H1 (cell line): ENCODE data around the gene LRPAP1. TPM values are rescaled to one million over a fixed set of nuclear protein-coding genes. Genes with fewer than 3 reads are reported as not detected.

ENCODE experiments used
- CTCF ChIA-PET: fragments of 300-600 bp; sonication (Branson Sonifier 250); formaldehyde crosslinking; loops from one replicate; lab custom pipeline; 2021; ENCODE audit not compliant: partially characterized antibody; lab: Charles Lee
- POLR2A ChIA-PET: fragments of 300-600 bp; sonication (Branson Sonifier 250); formaldehyde crosslinking; loops from one replicate; lab custom pipeline; 2021; ENCODE audit warnings: inconsistent platforms; ENCODE audit not compliant: partially characterized antibody; lab: Charles Lee
- DNase-seq, 2 experiments: peaks; one replicate each; pipeline versions ENCODE4 v3.0.0 to v3.0.0-alpha.2; 2010 to 2022; ENCODE audit warnings: low spot score in 2 of 2, low read depth in 1 of 2, mixed read lengths in 1 of 2
- FAIRE-seq: peaks from 2 replicates; lab custom pipeline; 2011; peaks lifted over from hg19 to GRCh38; lab: Jason Lieb, UNC
- H2AFZ ChIP-seq: 2 replicates; pipeline ENCODE4 v1.8.1; 2012; ENCODE audit warnings: low read length, inconsistent platforms
- H2AK5ac ChIP-seq: 2 replicates; pipeline ENCODE4 v1.6.1; 2013; ENCODE audit warnings: low read depth, low read length
- H2BK120ac ChIP-seq: replicated peaks from 2 replicates; pipeline ENCODE3; 2013; ENCODE audit warnings: low read depth, low read length, inconsistent platforms
- H2BK12ac ChIP-seq: 2 replicates; pipeline ENCODE4 v1.6.1; 2013; ENCODE audit warnings: low read depth, low read length
- H2BK15ac ChIP-seq: 2 replicates; pipeline ENCODE4 v1.6.1; 2013; ENCODE audit warnings: low read length
- H2BK20ac ChIP-seq: 2 replicates; pipeline ENCODE4 v1.6.1; 2013; ENCODE audit warnings: low read length
- H2BK5ac ChIP-seq: 2 replicates; pipeline ENCODE4 v1.6.1; 2013; ENCODE audit warnings: low read depth, low read length
- H3K14ac ChIP-seq: 2 replicates; pipeline ENCODE4 v1.6.1; 2013; ENCODE audit warnings: inconsistent platforms; ENCODE audit not compliant: insufficient read length
- H3K18ac ChIP-seq: 2 replicates; pipeline ENCODE4 v1.6.1; 2013; ENCODE audit warnings: low read length; ENCODE audit errors: extremely low read depth
- H3K23ac ChIP-seq: 2 replicates; pipeline ENCODE4 v1.6.1; 2013; ENCODE audit warnings: inconsistent platforms; ENCODE audit not compliant: insufficient read length
- H3K23me2 ChIP-seq: 2 replicates; pipeline ENCODE4 v1.6.1; 2013; ENCODE audit warnings: low read depth, low read length
- H3K27ac ChIP-seq: 2 replicates; pipeline ENCODE4 v1.6.1; 2011; ENCODE audit warnings: low read depth, low read length, inconsistent platforms
- H3K27me3 ChIP-seq, 4 experiments: replicated peaks in 1 of 4; 1 replicate in 1 of 4; 2 replicates in 3 of 4; pipeline versions ENCODE4 v1.6.1 to v1.8.1; 2011 to 2013; ENCODE audit warnings: low read length in 3 of 4, mild to moderate bottlenecking in 3 of 4, inconsistent platforms in 2 of 4, mixed read lengths in 2 of 4, moderate library complexity in 1 of 4; ENCODE audit not compliant: control insufficient read depth in 3 of 4, insufficient read depth in 3 of 4; ENCODE audit errors: extremely low read depth in 1 of 4
- H3K36me3 ChIP-seq, 4 experiments: 2 replicates each; pipeline versions ENCODE4 v1.6.1 to v1.8.1; 2011 to 2013; ENCODE audit warnings: mild to moderate bottlenecking in 4 of 4, low read length in 3 of 4, moderate library complexity in 2 of 4, control low read depth in 1 of 4, inconsistent platforms in 1 of 4; ENCODE audit not compliant: insufficient read depth in 4 of 4, control insufficient read depth in 2 of 4
- H3K4ac ChIP-seq: replicated peaks from 2 replicates; pipeline ENCODE3; 2013; ENCODE audit warnings: low read length, low read depth, mixed read lengths, inconsistent platforms; ENCODE audit not compliant: insufficient read length
- H3K4me1 ChIP-seq, 4 experiments: replicated peaks in 1 of 4; 1 replicate in 1 of 4; 2 replicates in 3 of 4; pipeline versions ENCODE4 v1.6.1 to v1.8.1; 2011 to 2013; ENCODE audit warnings: low read length in 3 of 4, inconsistent platforms in 2 of 4, mixed read lengths in 1 of 4; ENCODE audit not compliant: insufficient read depth in 4 of 4, control insufficient read depth in 3 of 4
- H3K4me2 ChIP-seq, 2 experiments: 2 replicates each; pipeline versions ENCODE4 v1.6.1 to v1.8.1; 2011 to 2013; ENCODE audit warnings: low read depth in 2 of 2, low read length in 2 of 2, control low read depth in 1 of 2, inconsistent platforms in 1 of 2, mild to moderate bottlenecking in 1 of 2; ENCODE audit not compliant: insufficient read depth in 1 of 2
- H3K4me3 ChIP-seq, 4 experiments: fragments of 200-600, 300-600 bp in 1 of 4; sonication (generic), shearing (Covaris generic), sonication (Bioruptor Twin) in 1 of 4; 2 replicates each; pipeline versions ENCODE4 v1.5.1 to v1.8.1; 2011 to 2016; ENCODE audit warnings: low read length in 4 of 4, low read depth in 3 of 4, control low read depth in 2 of 4, inconsistent platforms in 2 of 4, mild to moderate bottlenecking in 2 of 4, mixed read lengths in 1 of 4, moderate library complexity in 1 of 4; ENCODE audit not compliant: insufficient read depth in 2 of 4; ENCODE audit errors: extremely low read depth in 1 of 4
- H3K56ac ChIP-seq: replicated peaks from 2 replicates; pipeline ENCODE3; 2013; ENCODE audit warnings: low read depth, mild to moderate bottlenecking, mixed read lengths, low read length, inconsistent platforms; ENCODE audit not compliant: insufficient read length
- H3K79me1 ChIP-seq: 2 replicates; pipeline ENCODE4 v1.6.1; 2013; ENCODE audit warnings: low read depth, low read length, control low read depth
- H3K79me2 ChIP-seq, 2 experiments: 2 replicates each; pipeline versions ENCODE4 v1.6.1 to v1.8.1; 2012 to 2013; ENCODE audit warnings: low read length in 2 of 2, mild to moderate bottlenecking in 2 of 2, inconsistent platforms in 1 of 2; ENCODE audit not compliant: insufficient read depth in 2 of 2, control insufficient read depth in 1 of 2
- H3K9ac ChIP-seq, 4 experiments: replicated peaks in 1 of 4; 1 replicate in 1 of 4; 2 replicates in 3 of 4; pipeline versions ENCODE4 v1.6.1 to v1.8.1; 2011 to 2013; ENCODE audit warnings: low read depth in 3 of 4, low read length in 3 of 4, control low read depth in 2 of 4, mild to moderate bottlenecking in 2 of 4, moderate library complexity in 2 of 4, inconsistent platforms in 1 of 4; ENCODE audit errors: extremely low read depth in 1 of 4
- H3K9me3 ChIP-seq, 2 experiments: 2 replicates each; pipeline versions ENCODE4 v1.6.1 to v1.8.1; 2012 to 2013; ENCODE audit warnings: mild to moderate bottlenecking in 2 of 2, moderate library complexity in 2 of 2, control low read depth in 1 of 2, inconsistent platforms in 1 of 2, low read depth in 1 of 2, low read length in 1 of 2, mixed read lengths in 1 of 2; ENCODE audit not compliant: insufficient read depth in 2 of 2
- H4K20me1 ChIP-seq, 2 experiments: replicated peaks in 1 of 2; 2 replicates each; pipeline versions ENCODE3 to v1.8.1; 2011 to 2013; ENCODE audit warnings: inconsistent platforms in 2 of 2, low read length in 2 of 2, mild to moderate bottlenecking in 1 of 2; ENCODE audit not compliant: insufficient read depth in 2 of 2, control insufficient read depth in 1 of 2
- H4K5ac ChIP-seq: 2 replicates; pipeline ENCODE4 v1.6.1; 2013; ENCODE audit warnings: low read length, low read depth, mixed read lengths, inconsistent platforms; ENCODE audit not compliant: insufficient read length
- H4K8ac ChIP-seq: 2 replicates; pipeline ENCODE4 v1.8.0; 2013; ENCODE audit warnings: mild to moderate bottlenecking, moderate library complexity, low read length, inconsistent platforms; ENCODE audit not compliant: insufficient read depth; ENCODE audit errors: extremely low read depth
- H4K91ac ChIP-seq: replicated peaks from 2 replicates; pipeline ENCODE3; 2013; ENCODE audit warnings: low read length, mixed read lengths, inconsistent platforms; ENCODE audit not compliant: insufficient read length
- CHD1 ChIP-seq: IDR thresholded peaks from 2 replicates; pipeline ENCODE4 v1.6.1; 2012; ENCODE audit warnings: low read depth, low read length, improper control_type of control experiment
- GABPA ChIP-seq: IDR thresholded peaks from 2 replicates; pipeline ENCODE4 v1.6.1; 2011; ENCODE audit warnings: mild to moderate bottlenecking, low read length, moderate library complexity, borderline replicate concordance; ENCODE audit not compliant: insufficient read depth
- MAFK ChIP-seq: IDR thresholded peaks from 2 replicates; pipeline ENCODE4 v1.6.1; 2012; ENCODE audit warnings: low read depth, mild to moderate bottlenecking, improper control_type of control experiment, low read length
- SAP30 ChIP-seq: fragments of 300-600 bp; sonication (generic); IDR thresholded peaks from 2 replicates; pipeline ENCODE4 v1.7.1; 2012; ENCODE audit warnings: low read length, moderate library complexity, mild to moderate bottlenecking, inconsistent platforms; ENCODE audit not compliant: insufficient read depth, insufficient replicate concordance
- TAF7 ChIP-seq: optimal IDR thresholded peaks from 2 replicates; pipeline ENCODE3; 2011; ENCODE audit warnings: low read depth, mild to moderate bottlenecking, inconsistent platforms, low read length, moderate library complexity, borderline replicate concordance
- TEAD4 ChIP-seq: IDR thresholded peaks from 2 replicates; pipeline ENCODE4 v1.6.1; 2012; ENCODE audit warnings: low read depth, low read length, inconsistent platforms, mixed read lengths
- WGBS, 2 experiments: shearing (Covaris generic) in 1 of 2; methylation state at CpG; one replicate each; pipeline versions ENCODE4 v1.1.6 to v1.1.7; 2013 to 2015; ENCODE audit warnings: low lambda C conversion rate in 2 of 2, mixed read lengths in 2 of 2, inconsistent platforms in 1 of 2, low coverage in 1 of 2, missing lambda C conversion rate in 1 of 2; ENCODE audit not compliant: insufficient replicate concordance in 2 of 2, insufficient coverage in 1 of 2, insufficient read length in 1 of 2; ENCODE audit errors: extremely low coverage in 1 of 2, missing lambda C conversion rate in 1 of 2; 5-methylcytosine and 5-hydroxymethylcytosine counted together
- polyA plus RNA-seq, 7 experiments: library from polyadenylated mRNA; depleted of rRNA in 3 of 7; stranded (reverse) in 5 of 7; unstranded in 2 of 7; fragments of >200 nt in 5 of 7; fragments of 200-250 nt in 2 of 7; gene quantifications; 1 replicate in 5 of 7; 2 replicates in 1 of 7; 4 replicates in 1 of 7; pipeline versions ENCODE4 v1.2.1 to v1.2.3, GENCODE V29; 2011 to 2013; ENCODE audit warnings: missing spikeins in 2 of 7, mixed read lengths in 2 of 7
- total RNA-seq: library from RNA; stranded (reverse); fragmentation: NEBNext Ultra II Directional; extraction: Animal tissue kit (Norgen Biotek cat#: 25700); gene quantifications from 2 replicates; pipeline ENCODE4 v1.2.1, GENCODE V29; 2021
- TF ChIP-seq, protein P1 (sequence below): IDR thresholded peaks from 2 replicates; pipeline ENCODE4 v1.6.1; 2011; ENCODE audit warnings: low read depth, mild to moderate bottlenecking, low read length; ENCODE audit not compliant: insufficient read depth
- TF ChIP-seq, protein P2 (sequence below), 3 experiments: IDR thresholded peaks; 1 replicate in 2 of 3; 2 replicates in 1 of 3; pipeline versions ENCODE4 v1.5.1 to v1.6.1; 2011; ENCODE audit warnings: low read length in 3 of 3, mild to moderate bottlenecking in 3 of 3, inconsistent platforms in 2 of 3, low read depth in 1 of 3, moderate library complexity in 1 of 3; ENCODE audit not compliant: insufficient read depth in 1 of 3; ENCODE audit errors: control extremely low read depth in 1 of 3

Gene LRPAP1
- total and polyA plus RNA-seq, 2 of the 8 experiments (the other 6 are each of a cell fraction or from before 2014, with no cell fraction given), result 31.1 to 101 TPM

DNA sequence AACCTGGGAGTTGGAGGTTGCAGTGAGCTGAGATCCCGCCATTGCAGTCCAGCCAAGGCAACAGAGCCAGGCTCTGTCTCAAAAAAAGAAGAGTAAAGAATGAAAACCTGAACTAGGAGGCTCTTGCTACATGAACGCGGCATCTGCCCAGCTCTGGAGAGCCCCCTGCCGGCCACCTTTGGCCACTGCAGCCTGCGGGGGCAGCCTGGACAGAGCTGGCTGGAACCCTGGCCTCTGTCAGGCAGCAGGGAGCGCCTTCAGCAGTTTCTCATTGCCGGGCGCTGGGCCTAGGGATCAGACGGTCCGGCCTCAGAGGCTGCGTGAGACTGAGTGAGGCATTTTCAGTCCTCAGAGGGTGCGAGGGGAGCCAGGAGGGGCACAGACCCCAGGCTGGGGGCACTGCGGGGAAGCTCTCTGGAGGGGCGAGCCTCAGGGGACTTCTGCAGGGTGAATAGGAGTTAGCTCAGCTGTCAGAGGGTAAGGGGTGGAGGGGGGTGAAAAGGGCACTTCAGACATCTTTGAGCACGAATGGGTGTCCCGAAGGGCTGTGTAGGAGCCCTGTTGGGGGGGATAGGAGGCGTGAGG lies 51.6 kb downstream of the LRPAP1 start:
- H3K4ac ChIP-seq, result peak overlapping the region; percentile 32
- peaks cover 3% of the 10 kb centered on the region; the same call in 1 of the 2 replicates for H3K23me2 ChIP-seq
- H2BK120ac ChIP-seq, result no peak overlapping the region
- H3K27ac ChIP-seq, result no peak overlapping the region
- ChIA-PET CTCF (interaction anchor here (0.7 to 6.8 kb wide), 56 partner anchors 9 to 400 kb away, joined by 3 to 48 read pairs (median 5); partner anchors contain the start of genes DOK7 and HGFAC), POLR2A (interaction anchor here (1.0 to 1.4 kb wide), 4 partner anchors 13 to 286 kb away, joined by 3 to 5 read pairs (median 4); no protein-coding TSS in a partner anchor)
- H2BK12ac ChIP-seq, result no peak overlapping the region
- 5% methylated on average over 17 of the region's 17 CpGs; no CpG with 5 or more reads in 1 of the 2 experiments for WGBS, 2 experiments
- H3K18ac ChIP-seq, result peak overlapping the region; percentile 38; the same call in 1 of the 2 replicates
- no peak overlapping the region for H3K9ac ChIP-seq
- H2BK5ac ChIP-seq, result peak overlapping the region; percentile 75; the same call in 1 of the 2 replicates
- no peaks in the 10 kb centered on the region for H3K9me3 ChIP-seq
- no peak overlapping the region for H3K14ac ChIP-seq
- H2AK5ac ChIP-seq, result no peak overlapping the region
- H3K4me2 ChIP-seq, result peak overlapping the region; percentile 59 to 70
- H3K56ac ChIP-seq, result no peak overlapping the region
- H3K4me3 ChIP-seq, result peak overlapping the region in 2 of 4 experiments; percentile 23 to 49; a peak in 4 of 8 replicates
- peak overlapping the region; percentile 72; the same call in 1 of the 2 replicates for H2BK20ac ChIP-seq
- H3K36me3 ChIP-seq, result no peaks in the 10 kb centered on the region
- no peak overlapping the region for H4K8ac ChIP-seq
- H3K79me1 ChIP-seq, result no peaks in the 10 kb centered on the region
- H2AFZ ChIP-seq, result no peak overlapping the region
- H3K79me2 ChIP-seq, result no peaks in the 10 kb centered on the region
- H3K27me3 ChIP-seq, result peaks cover 7 to 69% (median 48%) of the 10 kb centered on the region in 4 experiments
- H4K5ac ChIP-seq, result peak overlapping the region; percentile 61
- H3K4me1 ChIP-seq, result peaks cover 0 to 30% (median 22%) of the 10 kb centered on the region in 4 experiments; a peak in 6 of 7 replicates
- H2BK15ac ChIP-seq, result no peak overlapping the region
- H4K20me1 ChIP-seq, result peaks cover 0 to 1% of the 10 kb centered on the region in 2 experiments
- no peak overlapping the region for H4K91ac ChIP-seq
- H3K23ac ChIP-seq, result no peak overlapping the region
- FAIRE-seq (no peak), DNase-seq (peak; percentile 66 to 100)
- TF ChIP-seq, protein P1, sequence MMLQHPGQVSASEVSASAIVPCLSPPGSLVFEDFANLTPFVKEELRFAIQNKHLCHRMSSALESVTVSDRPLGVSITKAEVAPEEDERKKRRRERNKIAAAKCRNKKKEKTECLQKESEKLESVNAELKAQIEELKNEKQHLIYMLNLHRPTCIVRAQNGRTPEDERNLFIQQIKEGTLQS, result 0 out of 2 replicates have a peak, but pooled peaks have one; percentile 9
- TF ChIP-seq SAP30, result no peak
- TF ChIP-seq, protein P2, sequence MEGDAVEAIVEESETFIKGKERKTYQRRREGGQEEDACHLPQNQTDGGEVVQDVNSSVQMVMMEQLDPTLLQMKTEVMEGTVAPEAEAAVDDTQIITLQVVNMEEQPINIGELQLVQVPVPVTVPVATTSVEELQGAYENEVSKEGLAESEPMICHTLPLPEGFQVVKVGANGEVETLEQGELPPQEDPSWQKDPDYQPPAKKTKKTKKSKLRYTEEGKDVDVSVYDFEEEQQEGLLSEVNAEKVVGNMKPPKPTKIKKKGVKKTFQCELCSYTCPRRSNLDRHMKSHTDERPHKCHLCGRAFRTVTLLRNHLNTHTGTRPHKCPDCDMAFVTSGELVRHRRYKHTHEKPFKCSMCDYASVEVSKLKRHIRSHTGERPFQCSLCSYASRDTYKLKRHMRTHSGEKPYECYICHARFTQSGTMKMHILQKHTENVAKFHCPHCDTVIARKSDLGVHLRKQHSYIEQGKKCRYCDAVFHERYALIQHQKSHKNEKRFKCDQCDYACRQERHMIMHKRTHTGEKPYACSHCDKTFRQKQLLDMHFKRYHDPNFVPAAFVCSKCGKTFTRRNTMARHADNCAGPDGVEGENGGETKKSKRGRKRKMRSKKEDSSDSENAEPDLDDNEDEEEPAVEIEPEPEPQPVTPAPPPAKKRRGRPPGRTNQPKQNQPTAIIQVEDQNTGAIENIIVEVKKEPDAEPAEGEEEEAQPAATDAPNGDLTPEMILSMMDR (IDR thresholded peaks at IDR 0.05; ENCODE audit: control extremely low read depth in 1 of 3, insufficient read depth in 1 of 3, low read depth in 1 of 3, low read length in 3 of 3), result peak in 2 of 3 experiments; percentile 97 to 98; a peak in 3 of 4 replicates
- TF ChIP-seq TAF7, result no peak
- TF ChIP-seq GABPA, result peak; percentile 68; the same call in 1 of the 2 replicates
- no peak for TF ChIP-seq CHD1
- TF ChIP-seq TEAD4, result peak; percentile 21; the same call in 1 of the 2 replicates
- TF ChIP-seq MAFK, result no peak
